GM19351 (cell line): ENCODE data around the gene IL25.
"Not testable (repeated sequence)": the region's sequence is repeated elsewhere in the genome, so short reads cannot be mapped to it uniquely, and the experiment has no call there.

Source experiments
- ATAC-seq: cut with Tn5 transposase; IDR thresholded peaks from one replicate; pipeline ENCODE4 v1.9.1; 2021; ENCODE audit warnings: mild to moderate bottlenecking, moderate library complexity; ENCODE audit not compliant: unreplicated experiment

Gene IL25

GRCh38 chr14:23407516-23408306, 35.1 kb downstream of the IL25 start, which contains the start of gene MYH6:
MYH6 (minus strand) TSS chr14:23408273; CDS start chr14:23407223, 1,050 bp downstream.
- no peak for ATAC-seq

DNA sequence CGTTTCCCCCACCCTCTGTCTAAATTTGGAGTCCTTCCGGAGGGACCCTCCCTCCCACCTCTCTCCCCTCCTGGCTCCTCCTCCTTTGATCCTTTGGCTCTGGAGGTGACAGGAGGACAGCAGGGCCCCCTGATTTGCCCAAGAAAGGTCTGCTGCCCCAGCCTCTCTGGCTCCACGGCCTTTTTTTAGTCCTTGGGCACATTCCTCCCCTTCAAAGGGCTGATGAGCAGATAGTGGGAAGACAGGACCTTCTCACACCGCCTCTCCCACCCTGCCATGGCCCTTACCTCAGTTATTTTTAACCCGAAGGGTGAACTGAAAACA, 35.7 kb downstream of the IL25 start:
- ATAC-seq, result no peak

- no peak for ATAC-seq
These were observed 36.9 kb downstream of the IL25 start for GRCh38 chr14:23409475-23409874.

DNA sequence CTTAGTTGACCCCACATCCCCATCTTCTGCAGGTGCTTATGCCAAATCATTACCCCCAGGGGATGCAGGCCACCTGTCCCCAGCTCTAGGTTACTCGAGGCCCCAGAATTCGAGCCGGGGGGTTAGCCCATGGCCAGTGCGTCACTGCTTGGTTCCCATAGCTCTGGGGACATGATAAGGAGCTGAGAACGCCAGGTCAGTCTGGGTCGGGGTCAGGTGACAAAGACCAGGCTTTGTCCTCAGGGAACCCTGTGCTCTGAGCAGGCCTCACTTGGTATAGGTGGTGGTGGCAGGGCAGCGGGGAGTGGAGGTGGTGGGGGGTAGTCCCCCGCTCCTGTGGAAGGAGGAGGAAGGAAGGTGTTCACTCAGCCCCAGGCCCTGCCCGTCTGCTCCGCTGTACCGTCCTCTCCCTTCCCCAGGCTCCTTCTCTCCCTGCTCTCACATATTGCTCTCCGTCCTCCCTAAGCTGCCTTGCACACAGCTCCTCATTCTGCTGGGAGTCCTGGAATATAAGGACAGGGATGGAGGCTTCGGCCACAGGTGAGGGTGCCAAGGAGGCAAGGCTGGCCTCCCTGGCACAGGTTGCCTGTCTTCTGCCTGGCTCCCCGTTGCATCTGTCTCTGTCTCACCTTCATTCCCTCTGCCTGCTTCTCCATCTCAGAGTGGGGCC, 37.5 kb downstream of the IL25 start:
- no peak for ATAC-seq

DNA sequence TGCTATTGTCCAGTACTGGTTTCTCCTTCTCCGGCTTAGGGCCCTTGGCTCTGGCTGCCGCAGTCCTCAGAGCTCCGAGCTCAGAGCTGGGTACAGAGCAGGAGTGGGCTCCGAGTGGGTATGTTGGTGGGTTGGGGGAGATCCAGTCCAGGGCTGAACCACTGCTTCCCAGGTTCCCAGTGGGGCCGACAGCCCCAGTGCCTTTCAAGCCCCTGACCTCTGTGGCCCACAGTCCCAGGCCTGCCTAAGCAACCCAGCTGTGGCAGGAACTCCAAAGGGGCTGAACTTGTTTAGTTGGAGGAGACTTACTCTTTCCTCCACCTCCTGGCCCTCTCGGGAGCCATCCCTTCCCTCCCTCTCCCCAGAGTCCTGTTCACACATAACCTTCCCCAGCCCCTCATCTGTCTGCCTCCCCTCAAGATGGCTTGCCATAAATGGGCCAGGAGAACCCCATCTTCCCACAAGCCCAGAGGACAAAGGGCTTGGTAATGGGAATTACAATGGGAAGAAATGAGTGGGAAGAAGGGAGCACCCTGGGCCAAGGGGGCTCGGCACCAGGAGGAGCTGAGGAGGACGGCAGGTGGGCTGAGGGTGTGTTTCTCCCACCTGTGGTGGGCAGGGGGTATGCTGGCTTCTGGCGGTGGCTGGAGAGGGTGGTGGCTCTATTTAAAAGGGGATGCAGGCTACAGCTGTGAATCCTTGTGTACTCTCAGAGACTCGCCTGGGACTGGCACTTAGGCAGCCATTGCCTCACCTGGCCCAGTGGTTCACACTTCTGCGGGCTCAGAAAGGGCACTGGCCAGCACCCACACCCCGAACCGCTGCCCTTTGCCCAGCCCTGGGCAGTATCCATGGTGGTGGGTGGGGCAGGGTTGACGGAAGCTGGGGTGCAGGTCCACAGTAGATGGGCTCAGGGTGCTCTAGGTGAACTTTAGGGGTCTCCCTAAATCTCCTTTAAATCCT, 39.2 kb downstream of the IL25 start:
- no peak for ATAC-seq

DNA sequence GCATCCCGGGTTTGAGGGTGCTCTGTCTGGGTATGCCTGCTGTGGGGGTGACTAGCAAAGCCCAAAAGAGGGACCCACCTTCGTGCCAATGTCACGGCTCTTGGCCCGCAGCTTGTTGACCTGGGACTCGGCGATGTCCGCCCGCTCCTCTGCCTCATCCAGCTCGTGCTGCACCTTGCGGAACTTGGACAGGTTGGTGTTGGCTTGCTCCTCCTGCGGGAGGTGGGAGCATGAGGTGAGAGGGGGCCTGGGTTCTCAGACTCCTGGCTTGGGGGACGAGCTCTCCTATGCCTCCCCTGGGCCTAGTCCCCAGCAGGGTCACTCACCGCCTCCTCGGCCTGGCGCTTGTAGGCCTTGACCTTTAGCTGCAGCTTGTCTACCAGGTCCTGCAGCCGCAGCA, 41.1 kb downstream of the IL25 start:
- no peak for ATAC-seq

GRCh38 chr14:23414254-23414653, 41.6 kb downstream of the IL25 start:
- no peak for ATAC-seq

GRCh38 chr14:23414906-23415820, 42.6 kb downstream of the IL25 start:
- no peak for ATAC-seq

DNA sequence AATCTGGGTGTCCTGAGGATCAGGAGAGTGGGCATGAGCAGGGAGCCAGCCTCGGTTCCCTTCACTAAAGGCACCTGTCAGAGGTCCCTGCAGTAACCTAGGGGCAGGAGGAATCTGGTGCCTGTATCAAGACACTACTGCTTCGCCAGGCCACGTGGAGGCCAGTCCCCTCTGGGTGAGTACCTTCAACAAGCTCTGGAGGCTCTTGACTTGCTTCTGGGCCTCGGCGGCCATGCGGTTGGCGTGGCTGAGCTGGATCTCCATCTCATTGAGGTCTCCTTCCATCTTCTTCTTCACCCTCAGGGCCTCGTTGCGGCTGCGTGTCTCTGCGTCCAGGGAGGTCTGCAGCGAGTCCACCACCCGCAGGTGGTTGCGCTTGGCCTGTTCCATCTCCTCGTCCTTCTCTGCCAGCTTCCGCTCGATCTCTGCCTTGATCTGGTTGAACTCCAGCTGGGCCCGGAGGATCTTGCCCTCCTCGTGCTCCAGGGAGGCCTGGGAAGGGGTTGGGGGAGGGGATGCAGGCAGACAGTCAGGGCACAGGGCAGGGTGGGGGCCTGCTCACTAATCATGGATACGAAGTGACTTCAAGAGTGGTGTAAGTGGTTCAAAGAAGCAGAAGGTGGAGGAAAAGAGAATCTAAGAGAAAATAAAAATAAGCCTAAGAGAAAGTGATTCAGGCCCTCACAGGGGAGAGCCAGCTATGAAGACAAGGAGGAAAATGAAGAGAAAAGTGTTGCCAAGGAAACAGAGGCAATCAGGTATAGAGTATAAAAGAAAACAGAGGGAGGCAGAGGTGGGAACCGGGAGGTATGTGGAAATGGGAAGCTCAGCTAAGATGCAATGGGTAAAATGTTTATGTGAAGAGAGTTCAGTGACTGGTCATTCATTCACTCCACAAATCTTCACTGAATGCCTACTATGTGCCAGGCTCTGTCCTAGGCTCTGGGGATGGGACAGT, 43.5 kb downstream of the IL25 start:
- ATAC-seq, result no peak

GRCh38 chr14:23416801-23417200, 44.2 kb downstream of the IL25 start:
- no peak for ATAC-seq

- not testable (repeated sequence) for ATAC-seq
These were observed 44.7 kb downstream of the IL25 start for GRCh38 chr14:23417269-23417668.

DNA sequence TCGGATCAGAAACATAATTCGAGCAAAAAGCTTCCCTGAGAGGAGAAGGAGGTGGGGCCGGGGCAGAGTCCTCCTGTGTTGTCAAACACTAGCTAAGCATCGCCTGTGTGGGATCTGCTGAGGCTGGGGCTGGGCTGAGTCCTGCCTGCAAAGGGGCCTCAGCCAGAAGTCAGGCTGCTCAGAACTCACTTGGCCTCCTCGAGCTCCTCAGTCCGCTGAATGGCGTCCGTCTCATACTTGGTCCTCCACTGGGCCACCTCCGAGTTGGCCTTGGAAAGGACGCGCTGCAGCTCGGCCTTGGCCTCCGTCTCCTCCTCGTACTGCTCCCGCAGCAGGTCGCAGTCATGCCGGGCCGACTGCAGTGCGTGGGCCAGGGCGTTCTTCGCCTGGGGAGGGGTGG, 45.4 kb downstream of the IL25 start:
- no peak for ATAC-seq

DNA sequence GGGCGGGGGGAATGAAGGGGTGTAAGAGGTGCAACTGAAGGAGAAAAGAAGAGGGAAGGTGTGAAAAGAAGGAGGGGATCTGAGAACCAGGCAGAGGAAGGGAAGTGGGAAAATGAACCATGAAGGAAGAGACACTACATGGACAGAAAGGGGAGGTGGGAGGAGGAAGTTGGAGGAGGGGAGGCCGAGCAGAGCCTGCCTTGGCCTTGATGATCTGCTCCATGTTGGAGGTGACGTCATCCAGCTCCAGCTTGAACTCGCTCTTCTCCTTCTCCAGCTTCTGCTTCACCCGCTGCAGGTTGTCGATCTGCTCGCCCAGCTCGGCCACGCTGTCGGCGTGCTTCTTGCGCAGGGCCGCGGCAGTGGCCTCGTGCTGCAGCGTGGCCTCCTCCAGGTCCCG, 47.0 kb downstream of the IL25 start:
- not testable (repeated sequence) for ATAC-seq

DNA sequence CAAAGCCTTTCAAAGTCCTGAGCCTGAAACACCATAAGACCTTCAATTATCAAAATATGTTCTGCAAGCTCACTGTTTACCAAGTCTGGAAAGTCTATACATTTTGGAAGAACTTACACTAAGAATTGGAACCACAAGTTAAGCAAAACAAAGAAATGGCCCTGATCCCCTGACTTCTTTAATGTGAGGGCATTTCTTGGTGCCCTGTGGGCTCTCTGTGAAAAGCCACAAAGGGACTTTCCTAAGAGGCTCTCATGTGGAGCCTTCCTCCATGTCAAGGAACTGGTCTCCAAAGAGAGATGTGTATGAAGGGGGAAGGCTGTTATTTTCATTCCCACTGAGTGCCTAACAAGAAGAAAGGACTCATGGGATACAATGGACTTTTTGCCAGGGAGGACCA, 49.0 kb downstream of the IL25 start:
- ATAC-seq, result no peak

- ATAC-seq, result no peak
These were observed 51.0 kb downstream of the IL25 start for GRCh38 chr14:23423657-23424056.

DNA sequence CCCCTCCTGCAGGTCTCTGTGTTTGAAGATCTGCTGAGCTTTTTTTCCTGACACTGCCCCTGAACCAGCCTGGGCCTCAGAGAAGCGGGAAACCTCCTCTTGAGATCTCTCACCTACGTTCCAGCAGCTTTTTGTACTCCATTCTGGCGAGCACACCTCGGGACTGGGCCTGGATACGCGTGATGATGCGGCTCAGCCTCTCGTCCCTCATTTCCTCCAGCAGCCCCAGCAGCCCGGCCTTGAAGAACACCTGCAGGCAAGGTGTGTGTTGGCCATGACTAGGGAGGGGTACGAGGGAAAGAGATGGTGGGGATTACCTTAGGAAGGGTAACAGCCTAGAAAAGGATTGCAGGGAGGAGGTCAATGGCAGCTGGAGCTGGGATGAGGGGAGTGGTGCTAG, 52.6 kb downstream of the IL25 start:
- no peak for ATAC-seq

- ATAC-seq, result not testable (repeated sequence)
These were observed 53.2 kb downstream of the IL25 start for GRCh38 chr14:23425798-23426197.
